HEK293 (cell line): ENCODE measurements around the gene ARL3.

Experiments used
- CTCF ChIA-PET: fragments of 350-600 bp; formaldehyde crosslinking; extraction: SDS; loops from one replicate; lab custom pipeline; 2021; ENCODE audit warnings: antibody characterized with exemption; lab: Yijun Ruan, JAX
- POLR2A ChIA-PET: fragments of 300-600 bp; formaldehyde crosslinking; extraction: SDS; loops from one replicate; lab custom pipeline; 2020; ENCODE audit warnings: antibody characterized with exemption, inconsistent platforms; lab: Yijun Ruan, JAX
- H3K27ac ChIP-seq: fragments of 200-500 bp; sonication (Bioruptor generic); 2 replicates; pipeline ENCODE4 v1.5.1; 2014; ENCODE audit warnings: low read depth, low read length, control low read depth, inconsistent platforms; ENCODE audit errors: extremely low read depth
- H3K36me3 ChIP-seq, 2 experiments: fragments of 200-500 bp in 1 of 2; sonication (Bioruptor generic) in 1 of 2; 1 replicate in 1 of 2; 2 replicates in 1 of 2; pipeline ENCODE4 v1.5.1; 2014 to 2017; ENCODE audit warnings: inconsistent platforms in 2 of 2, low read length in 2 of 2; ENCODE audit not compliant: control insufficient read depth in 2 of 2, insufficient read depth in 1 of 2
- H3K4me1 ChIP-seq: fragments of 200-500 bp; sonication (Bioruptor generic); 2 replicates; pipeline ENCODE4 v1.5.1; 2014; ENCODE audit warnings: mild to moderate bottlenecking, low read length, inconsistent platforms; ENCODE audit not compliant: control insufficient read depth, insufficient read depth
- H3K4me3 ChIP-seq: 2 replicates; pipeline ENCODE4 v1.5.1; 2011; ENCODE audit warnings: low read depth, mild to moderate bottlenecking, control low read depth, low read length, moderate library complexity
- H3K9me3 ChIP-seq: fragments of 200-500 bp; sonication (Bioruptor generic); 2 replicates; pipeline ENCODE4 v1.5.1; 2014; ENCODE audit warnings: low read depth, low read length, inconsistent platforms; ENCODE audit not compliant: control insufficient read depth, insufficient read depth
- KLF1 ChIP-seq: fragments of 450-650 bp; formaldehyde crosslinking; IDR thresholded peaks from 2 replicates; pipeline ENCODE4 v1.5.1; 2016; ENCODE audit warnings: missing biosample characterization, missing genetic modification characterization
- MEIS1 ChIP-seq: sonication (generic); formaldehyde crosslinking; IDR thresholded peaks from 2 replicates; pipeline ENCODE4 v1.8.1; 2022; ENCODE audit warnings: missing genetic modification reagents, mild to moderate bottlenecking, borderline replicate concordance
- PRDM1 ChIP-seq: fragments of 450-650 bp; formaldehyde crosslinking; IDR thresholded peaks from 2 replicates; pipeline ENCODE4; 2016; ENCODE audit warnings: missing biosample characterization, missing genetic modification characterization
- SP7 ChIP-seq: fragments of 450-650 bp; formaldehyde crosslinking; IDR thresholded peaks from 2 replicates; pipeline ENCODE4 v1.5.1; 2016; ENCODE audit warnings: missing biosample characterization, missing genetic modification characterization
- ZNF148 ChIP-seq: fragments of 450-650 bp; formaldehyde crosslinking; IDR thresholded peaks from 2 replicates; pipeline ENCODE4 v1.5.0; 2017; ENCODE audit warnings: missing biosample characterization, missing genetic modification characterization, borderline replicate concordance
- ZNF280C ChIP-seq: fragments of 450-650 bp; formaldehyde crosslinking; IDR thresholded peaks from 2 replicates; pipeline ENCODE4 v1.5.1; 2016; ENCODE audit warnings: missing biosample characterization, missing genetic modification characterization
- ZNF354C ChIP-seq: fragments of 450-650 bp; formaldehyde crosslinking; IDR thresholded peaks from 2 replicates; pipeline ENCODE4 v1.5.1; 2016; ENCODE audit warnings: missing biosample characterization, missing genetic modification characterization, low read depth, borderline replicate concordance
- ZNF639 ChIP-seq: fragments of 450-650 bp; formaldehyde crosslinking; IDR thresholded peaks from 2 replicates; pipeline ENCODE4 v1.5.1; 2016; ENCODE audit warnings: missing biosample characterization, missing genetic modification characterization
- ZNF76 ChIP-seq: fragments of 450-650 bp; formaldehyde crosslinking; IDR thresholded peaks from 2 replicates; pipeline ENCODE4; 2016; ENCODE audit warnings: low read depth, missing biosample characterization, missing genetic modification characterization, borderline replicate concordance
- ZNF837 ChIP-seq: fragments of 450-650 bp; formaldehyde crosslinking; IDR thresholded peaks from 2 replicates; pipeline ENCODE4 v1.5.1; 2016; ENCODE audit warnings: missing biosample characterization, missing genetic modification characterization
- TF ChIP-seq, protein P1 (sequence below): fragments of 450-650 bp; formaldehyde crosslinking; IDR thresholded peaks from 2 replicates; pipeline ENCODE4 v1.5.1; 2016; ENCODE audit warnings: missing biosample characterization, missing genetic modification characterization
- TF ChIP-seq, protein P2 (sequence below): fragments of 450-650 bp; formaldehyde crosslinking; IDR thresholded peaks from 2 replicates; pipeline ENCODE4 v1.5.1; 2016; ENCODE audit warnings: missing biosample characterization, missing genetic modification characterization, borderline replicate concordance
- TF ChIP-seq, protein P3 (sequence below): fragments of 450-650 bp; formaldehyde crosslinking; IDR thresholded peaks from 2 replicates; pipeline ENCODE4; 2016; ENCODE audit warnings: missing biosample characterization, missing genetic modification characterization

ARL3 gene

GRCh38 chr10:102705531-102705930 is 8.7 kb downstream of the ARL3 start:
- CTCF ChIA-PET = interaction anchor here (0.7 kb wide), 1 partner anchor 196 kb away, joined by 3 read pairs; no protein-coding TSS in a partner anchor
- Histone ChIP-seq H3K9me3 (no peaks in the 10 kb centered on the region), H3K36me3 (peaks cover 5 to 7% of the 10 kb centered on the region in 2 experiments; a peak in 2 of 3 replicates), H3K4me1 (peaks cover 5% of the 10 kb centered on the region), H3K27ac (no peak overlapping the region), H3K4me3 (no peak overlapping the region)
- TF ChIP-seq ZNF76 = no peak
- TF ChIP-seq, protein P1, sequence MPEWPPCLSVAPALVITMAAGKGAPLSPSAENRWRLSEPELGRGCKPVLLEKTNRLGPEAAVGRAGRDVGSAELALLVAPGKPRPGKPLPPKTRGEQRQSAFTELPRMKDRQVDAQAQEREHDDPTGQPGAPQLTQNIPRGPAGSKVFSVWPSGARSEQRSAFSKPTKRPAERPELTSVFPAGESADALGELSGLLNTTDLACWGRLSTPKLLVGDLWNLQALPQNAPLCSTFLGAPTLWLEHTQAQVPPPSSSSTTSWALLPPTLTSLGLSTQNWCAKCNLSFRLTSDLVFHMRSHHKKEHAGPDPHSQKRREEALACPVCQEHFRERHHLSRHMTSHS (tag by site-specific recombination) = no peak
- TF ChIP-seq SP7 (tag by site-specific recombination) = no peak
- TF ChIP-seq ZNF148 (tag by site-specific recombination) = no peak
- TF ChIP-seq, protein P2, sequence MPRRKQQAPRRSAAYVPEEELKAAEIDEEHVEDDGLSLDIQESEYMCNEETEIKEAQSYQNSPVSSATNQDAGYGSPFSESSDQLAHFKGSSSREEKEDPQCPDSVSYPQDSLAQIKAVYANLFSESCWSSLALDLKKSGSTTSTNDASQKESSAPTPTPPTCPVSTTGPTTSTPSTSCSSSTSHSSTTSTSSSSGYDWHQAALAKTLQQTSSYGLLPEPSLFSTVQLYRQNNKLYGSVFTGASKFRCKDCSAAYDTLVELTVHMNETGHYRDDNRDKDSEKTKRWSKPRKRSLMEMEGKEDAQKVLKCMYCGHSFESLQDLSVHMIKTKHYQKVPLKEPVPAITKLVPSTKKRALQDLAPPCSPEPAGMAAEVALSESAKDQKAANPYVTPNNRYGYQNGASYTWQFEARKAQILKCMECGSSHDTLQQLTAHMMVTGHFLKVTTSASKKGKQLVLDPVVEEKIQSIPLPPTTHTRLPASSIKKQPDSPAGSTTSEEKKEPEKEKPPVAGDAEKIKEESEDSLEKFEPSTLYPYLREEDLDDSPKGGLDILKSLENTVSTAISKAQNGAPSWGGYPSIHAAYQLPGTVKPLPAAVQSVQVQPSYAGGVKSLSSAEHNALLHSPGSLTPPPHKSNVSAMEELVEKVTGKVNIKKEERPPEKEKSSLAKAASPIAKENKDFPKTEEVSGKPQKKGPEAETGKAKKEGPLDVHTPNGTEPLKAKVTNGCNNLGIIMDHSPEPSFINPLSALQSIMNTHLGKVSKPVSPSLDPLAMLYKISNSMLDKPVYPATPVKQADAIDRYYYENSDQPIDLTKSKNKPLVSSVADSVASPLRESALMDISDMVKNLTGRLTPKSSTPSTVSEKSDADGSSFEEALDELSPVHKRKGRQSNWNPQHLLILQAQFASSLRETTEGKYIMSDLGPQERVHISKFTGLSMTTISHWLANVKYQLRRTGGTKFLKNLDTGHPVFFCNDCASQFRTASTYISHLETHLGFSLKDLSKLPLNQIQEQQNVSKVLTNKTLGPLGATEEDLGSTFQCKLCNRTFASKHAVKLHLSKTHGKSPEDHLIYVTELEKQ (tag by site-specific recombination) = no peak
- TF ChIP-seq MEIS1 (CRISPR knock-in tag) = no peak
- TF ChIP-seq, protein P3, sequence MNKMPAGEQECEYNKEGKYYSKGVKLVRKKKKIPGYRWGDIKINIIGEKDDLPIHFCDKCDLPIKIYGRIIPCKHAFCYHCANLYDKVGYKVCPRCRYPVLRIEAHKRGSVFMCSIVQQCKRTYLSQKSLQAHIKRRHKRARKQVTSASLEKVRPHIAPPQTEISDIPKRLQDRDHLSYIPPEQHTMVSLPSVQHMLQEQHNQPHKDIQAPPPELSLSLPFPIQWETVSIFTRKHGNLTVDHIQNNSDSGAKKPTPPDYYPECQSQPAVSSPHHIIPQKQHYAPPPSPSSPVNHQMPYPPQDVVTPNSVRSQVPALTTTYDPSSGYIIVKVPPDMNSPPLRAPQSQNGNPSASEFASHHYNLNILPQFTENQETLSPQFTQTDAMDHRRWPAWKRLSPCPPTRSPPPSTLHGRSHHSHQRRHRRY (tag by site-specific recombination) = no peak
- TF ChIP-seq KLF1 (tag by site-specific recombination) = no peak
- no peak for TF ChIP-seq ZNF639
- no peak for TF ChIP-seq ZNF354C (tag by site-specific recombination)
- no peak for TF ChIP-seq PRDM1
- no peak for TF ChIP-seq ZNF837 (tag by site-specific recombination)
- TF ChIP-seq ZNF280C (tag by site-specific recombination) = no peak
- POLR2A ChIA-PET = no interaction called here
